Epithelial cell of prostate (primary cell): ENCODE measurements around the gene PTDSS2.
A peak's percentile ranks its signal among the peaks of the same experiment; 100 is the strongest.

Source experiments
- DNase-seq: peaks from one replicate; pipeline ENCODE4 v3.0.0-alpha.2; 2011; ENCODE audit warnings: low read depth, low spot score
- H3K27ac ChIP-seq: fragments of 450-650 bp; 2 replicates; pipeline ENCODE4 v1.5.1; 2017; ENCODE audit warnings: mild to moderate bottlenecking

PTDSS2 gene

GRCh38 chr11:520428-521176, 70.5 kb downstream of the PTDSS2 start:
- DNase-seq: no peak
- no peak overlapping the region for H3K27ac ChIP-seq

- no peak for DNase-seq
- H3K27ac ChIP-seq: no peak overlapping the region
Observed at GRCh38 chr11:521177-521688, 71.2 kb downstream of the PTDSS2 start.

- no peak for DNase-seq
Observed at GRCh38 chr11:526192-526591, 76.1 kb downstream of the PTDSS2 start.

GRCh38 chr11:528166-528814, 78.2 kb downstream of the PTDSS2 start:
- no peak overlapping the region for H3K27ac ChIP-seq
- no peak for DNase-seq

More at GRCh38 chr11:526192-526591, 76.1 kb downstream of the PTDSS2 start:
- no peak overlapping the region for H3K27ac ChIP-seq

GRCh38 chr11:528815-529727, 79.0 kb downstream of the PTDSS2 start:
- no peak overlapping the region for H3K27ac ChIP-seq
- no peak for DNase-seq

GRCh38 chr11:529728-530411, 79.8 kb downstream of the PTDSS2 start:
- no peak overlapping the region for H3K27ac ChIP-seq
- DNase-seq: no peak

GRCh38 chr11:530960-531831, 81.1 kb downstream of the PTDSS2 start:
- no peak overlapping the region for H3K27ac ChIP-seq
- no peak for DNase-seq

GRCh38 chr11:531919-532526, 81.9 kb downstream of the PTDSS2 start:
- no peak for DNase-seq
- H3K27ac ChIP-seq: no peak overlapping the region

- no peak for DNase-seq
- H3K27ac ChIP-seq: no peak overlapping the region
Observed at GRCh38 chr11:532527-532985, 82.5 kb downstream of the PTDSS2 start.

- no peak for DNase-seq
- no peak overlapping the region for H3K27ac ChIP-seq
Observed at GRCh38 chr11:532986-533585, 83.0 kb downstream of the PTDSS2 start.

- no peak for DNase-seq
- peak overlapping the region; percentile 96 for H3K27ac ChIP-seq
Observed at GRCh38 chr11:533586-534395, 83.7 kb downstream of the PTDSS2 start.

GRCh38 chr11:534396-535209, 84.5 kb downstream of the PTDSS2 start:
- H3K27ac ChIP-seq: peak overlapping the region; percentile 96
- peak; percentile 81 for DNase-seq

- no peak for DNase-seq
- H3K27ac ChIP-seq: peak overlapping the region; percentile 96
Observed at GRCh38 chr11:535210-535518, 85.1 kb downstream of the PTDSS2 start.

- DNase-seq: peak; percentile 59
- peak within 1 kb of the TSS; percentile 96 for H3K27ac ChIP-seq
Observed at GRCh38 chr11:535519-536454, 85.7 kb downstream of the PTDSS2 start, which contains the start of gene HRAS. Gene HRAS (minus strand): TSS chr11:535576.

GRCh38 chr11:536841-537621, 87.0 kb downstream of the PTDSS2 start, which contains the start of gene LRRC56:
Gene LRRC56 (plus strand): TSS chr11:537527. CDS start chr11:540685, 3,158 bp downstream.
- H3K27ac ChIP-seq: no peak within 1 kb of the TSS
- no peak for DNase-seq
